IMR-90 (cell line): ENCODE data around the gene CAPN8. TPM values are rescaled to one million over a fixed set of nuclear protein-coding genes. Genes with fewer than 3 reads are reported as not detected.

Experiments used
- ATAC-seq: fragments of 200-7000 bp; cut with Tn5 transposase; 2 replicates; pipeline ENCODE4 v1.9.1; 2020; ENCODE audit warnings: low read depth, mild to moderate bottlenecking, moderate library complexity
- BruUV-seq: library from RNA; stranded (reverse); fragments of 400-500 nt; replicated peaks from 2 replicates; lab custom pipeline; 2021; lab: Mats Ljungman, UMichigan
- CTCF ChIA-PET: fragments of 300-600 bp; formaldehyde crosslinking; extraction: SDS; loops from one replicate; lab custom pipeline; 2021; ENCODE audit warnings: antibody characterized with exemption; lab: Yijun Ruan, JAX
- POLR2A ChIA-PET: fragments of 300-600 bp; sonication (Branson Sonifier 250); formaldehyde crosslinking; loops from one replicate; lab custom pipeline; 2022; ENCODE audit warnings: antibody characterized with exemption; ENCODE audit not compliant: unreplicated experiment; lab: Charles Lee
- DNase-seq: peaks from one replicate; pipeline ENCODE4 v3.0.0; 2013
- H2AFZ ChIP-seq: replicated peaks from 2 replicates; pipeline ENCODE3; 2013; ENCODE audit warnings: low read length, mild to moderate bottlenecking; ENCODE audit not compliant: poor library complexity
- H2AK5ac ChIP-seq: 2 replicates; pipeline ENCODE4 v1.6.1; 2013; ENCODE audit warnings: low read depth, low read length, inconsistent platforms
- H2AK9ac ChIP-seq: replicated peaks from 2 replicates; pipeline ENCODE3; 2013; ENCODE audit warnings: mild to moderate bottlenecking, low read depth, low read length, moderate library complexity; ENCODE audit not compliant: poor library complexity
- H2BK120ac ChIP-seq: 2 replicates; pipeline ENCODE4 v1.6.1; 2013; ENCODE audit warnings: low read depth, low read length, inconsistent platforms
- H2BK15ac ChIP-seq: 3 replicates; pipeline ENCODE4 v1.6.1; 2013; ENCODE audit warnings: low read depth, low read length, inconsistent platforms
- H2BK20ac ChIP-seq: 2 replicates; pipeline ENCODE4 v1.6.1; 2013; ENCODE audit warnings: low read depth, mild to moderate bottlenecking, inconsistent platforms, low read length, moderate library complexity
- H2BK5ac ChIP-seq: 2 replicates; pipeline ENCODE4 v1.6.1; 2013; ENCODE audit warnings: mild to moderate bottlenecking, low read depth, low read length, inconsistent platforms; ENCODE audit not compliant: poor library complexity, severe bottlenecking
- H3K14ac ChIP-seq: replicated peaks from 2 replicates; pipeline ENCODE4 v1.6.1; 2013; ENCODE audit warnings: low read depth, low read length, inconsistent platforms
- H3K18ac ChIP-seq: 2 replicates; pipeline ENCODE4 v1.6.1; 2013; ENCODE audit warnings: low read depth, low read length, control low read depth
- H3K23ac ChIP-seq: 2 replicates; pipeline ENCODE4 v1.6.1; 2013; ENCODE audit warnings: low read depth, low read length, inconsistent platforms
- H3K27ac ChIP-seq: 2 replicates; pipeline ENCODE4 v1.5.1; 2013; ENCODE audit warnings: mild to moderate bottlenecking, control low read depth, low read length; ENCODE audit not compliant: insufficient read depth
- H3K27me3 ChIP-seq: 2 replicates; pipeline ENCODE4 v1.6.1; 2013; ENCODE audit warnings: low read length; ENCODE audit not compliant: control insufficient read depth, insufficient read depth
- H3K36me3 ChIP-seq: 2 replicates; pipeline ENCODE4 v1.6.1; 2013; ENCODE audit warnings: low read length, mixed read lengths; ENCODE audit not compliant: control insufficient read depth, insufficient read depth
- H3K4ac ChIP-seq: 2 replicates; pipeline ENCODE4 v1.6.1; 2013; ENCODE audit warnings: low read depth, low read length, inconsistent platforms
- H3K4me1 ChIP-seq: 2 replicates; pipeline ENCODE4 v1.6.1; 2013; ENCODE audit warnings: low read length, mixed read lengths; ENCODE audit not compliant: control insufficient read depth, insufficient read depth
- H3K4me2 ChIP-seq: 2 replicates; pipeline ENCODE4 v1.6.1; 2013; ENCODE audit warnings: low read depth, mild to moderate bottlenecking, control low read depth, low read length, moderate library complexity
- H3K4me3 ChIP-seq: 2 replicates; pipeline ENCODE4 v1.5.1; 2013; ENCODE audit warnings: low read depth, mild to moderate bottlenecking, control low read depth, low read length, moderate library complexity; ENCODE audit not compliant: insufficient read depth
- H3K56ac ChIP-seq: 2 replicates; pipeline ENCODE4 v1.6.1; 2013; ENCODE audit warnings: low read length, inconsistent platforms; ENCODE audit not compliant: insufficient read depth; ENCODE audit errors: extremely low read depth
- H3K79me1 ChIP-seq, 2 experiments: 2 replicates each; pipeline ENCODE4 v1.6.1; 2013; ENCODE audit warnings: low read length in 2 of 2, inconsistent platforms in 1 of 2, low read depth in 1 of 2
- H3K9ac ChIP-seq: 2 replicates; pipeline ENCODE4 v1.6.1; 2013; ENCODE audit warnings: low read depth, low read length, control low read depth
- H3K9me1 ChIP-seq: 2 replicates; pipeline ENCODE4 v1.6.1; 2013; ENCODE audit warnings: low read length, inconsistent platforms; ENCODE audit not compliant: insufficient read depth
- H3K9me3 ChIP-seq: 2 replicates; pipeline ENCODE4 v1.6.1; 2013; ENCODE audit warnings: low read length; ENCODE audit not compliant: control insufficient read depth, insufficient read depth
- H4K20me1 ChIP-seq: 2 replicates; pipeline ENCODE4 v1.6.1; 2013; ENCODE audit warnings: low read length, inconsistent platforms; ENCODE audit not compliant: insufficient read depth
- H4K5ac ChIP-seq: 2 replicates; pipeline ENCODE4 v1.6.1; 2013; ENCODE audit warnings: mild to moderate bottlenecking, low read depth, low read length, control low read depth
- H4K8ac ChIP-seq, 2 experiments: 2 replicates each; pipeline ENCODE4 v1.6.1; 2013; ENCODE audit warnings: low read depth in 2 of 2, low read length in 2 of 2, control low read depth in 1 of 2, inconsistent platforms in 1 of 2
- H4K91ac ChIP-seq: 2 replicates; pipeline ENCODE4 v1.6.1; 2013; ENCODE audit warnings: low read depth, low read length, inconsistent platforms; ENCODE audit not compliant: insufficient read depth
- BHLHE40 ChIP-seq: fragments of 150-350 bp; IDR thresholded peaks from 2 replicates; pipeline ENCODE4 v1.6.1; 2016; ENCODE audit warnings: mild to moderate bottlenecking, low read depth, low read length
- CEBPB ChIP-seq: IDR thresholded peaks from 2 replicates; pipeline ENCODE4 v1.6.1; 2012; ENCODE audit warnings: low read depth, low read length, improper control_type of control experiment
- CHD1 ChIP-seq: IDR thresholded peaks from 2 replicates; pipeline ENCODE4 v1.6.1; 2012; ENCODE audit warnings: low read depth, low read length, improper control_type of control experiment
- CTCF ChIP-seq: conservative IDR thresholded peaks from 2 replicates; pipeline ENCODE4 v1.5.1; 2012; ENCODE audit warnings: mild to moderate bottlenecking, low read depth, low read length, improper control_type of control experiment
- FOS ChIP-seq: fragments of 150-350 bp; IDR thresholded peaks from 2 replicates; pipeline ENCODE4 v1.6.1; 2016; ENCODE audit warnings: low read depth, low read length
- MAFK ChIP-seq: IDR thresholded peaks from 2 replicates; pipeline ENCODE4 v1.6.1; 2012; ENCODE audit warnings: low read depth, low read length, improper control_type of control experiment
- MAZ ChIP-seq: IDR thresholded peaks from 2 replicates; pipeline ENCODE4 v1.6.1; 2012; ENCODE audit warnings: low read depth, mild to moderate bottlenecking, low read length, improper control_type of control experiment, moderate library complexity, borderline replicate concordance
- MXI1 ChIP-seq: IDR thresholded peaks from 2 replicates; pipeline ENCODE4 v1.6.1; 2012; ENCODE audit warnings: low read depth, mild to moderate bottlenecking, low read length, moderate library complexity, borderline replicate concordance
- NFE2L2 ChIP-seq: fragments of 150-350 bp; IDR thresholded peaks from 2 replicates; pipeline ENCODE4 v1.6.1; 2016; ENCODE audit warnings: low read depth, mild to moderate bottlenecking, low read length
- POLR2A ChIP-seq: IDR thresholded peaks from 2 replicates; pipeline ENCODE4 v1.6.1; 2012; ENCODE audit warnings: mild to moderate bottlenecking, low read depth, low read length
- RCOR1 ChIP-seq: IDR thresholded peaks from 2 replicates; pipeline ENCODE4 v1.6.1; 2012; ENCODE audit warnings: mild to moderate bottlenecking, low read length, improper control_type of control experiment; ENCODE audit not compliant: insufficient replicate concordance
- USF2 ChIP-seq: fragments of 150-350 bp; IDR thresholded peaks from 2 replicates; pipeline ENCODE4 v1.6.1; 2017; ENCODE audit warnings: mild to moderate bottlenecking, antibody characterized with exemption, low read length, low read depth
- WGBS, 2 experiments: methylation state at CpG; one replicate each; pipeline versions ENCODE4 v1.1.5 to v1.1.7; 2013; ENCODE audit warnings: missing lambda C conversion rate in 2 of 2; ENCODE audit not compliant: insufficient read length in 1 of 2; ENCODE audit errors: extremely low coverage in 2 of 2; 5-methylcytosine and 5-hydroxymethylcytosine counted together
- dilution Hi-C: fragments of 300-500 bp; cut with HindIII; formaldehyde crosslinking; loops from one replicate; pipeline ENCODE4 v1.14.3; 2018; ENCODE audit warnings: low sequenced_read_pairs; ENCODE audit not compliant: unreplicated experiment
- in situ Hi-C: fragments of 300-500 bp; cut with MboI; formaldehyde crosslinking; loops from 3 replicates; pipeline ENCODE4 v1.14.3; 2019; ENCODE audit warnings: low sequenced_read_pairs, inconsistent platforms, mixed read lengths
- intact Hi-C: fragments of 100-400 bp; cut with micrococcal nuclease; formaldehyde crosslinking; loops from 2 replicates; pipeline ENCODE4 v1.10.0; 2022
- polyA plus RNA-seq, 3 experiments: library from polyadenylated mRNA; depleted of rRNA; stranded (reverse); fragments of >200 nt; gene quantifications; 2 replicates each; pipeline ENCODE4 v1.2.3, GENCODE V29; 2012; ENCODE audit warnings: low replicate concordance in 1 of 3
- total RNA-seq: library from RNA; depleted of rRNA; stranded (reverse); fragments of >200 nt; gene quantifications from 2 replicates; pipeline ENCODE4 v1.2.3, GENCODE V29; 2012
- TF ChIP-seq, protein P1 (sequence below): fragments of 150-350 bp; IDR thresholded peaks from 2 replicates; pipeline ENCODE4 v1.6.1; 2016; ENCODE audit warnings: low read depth, mild to moderate bottlenecking, low read length, moderate library complexity, borderline replicate concordance

Gene CAPN8
- total and polyA plus RNA-seq, 2 of the 4 experiments (the other 2 are of a cell fraction) = not detected

DNA sequence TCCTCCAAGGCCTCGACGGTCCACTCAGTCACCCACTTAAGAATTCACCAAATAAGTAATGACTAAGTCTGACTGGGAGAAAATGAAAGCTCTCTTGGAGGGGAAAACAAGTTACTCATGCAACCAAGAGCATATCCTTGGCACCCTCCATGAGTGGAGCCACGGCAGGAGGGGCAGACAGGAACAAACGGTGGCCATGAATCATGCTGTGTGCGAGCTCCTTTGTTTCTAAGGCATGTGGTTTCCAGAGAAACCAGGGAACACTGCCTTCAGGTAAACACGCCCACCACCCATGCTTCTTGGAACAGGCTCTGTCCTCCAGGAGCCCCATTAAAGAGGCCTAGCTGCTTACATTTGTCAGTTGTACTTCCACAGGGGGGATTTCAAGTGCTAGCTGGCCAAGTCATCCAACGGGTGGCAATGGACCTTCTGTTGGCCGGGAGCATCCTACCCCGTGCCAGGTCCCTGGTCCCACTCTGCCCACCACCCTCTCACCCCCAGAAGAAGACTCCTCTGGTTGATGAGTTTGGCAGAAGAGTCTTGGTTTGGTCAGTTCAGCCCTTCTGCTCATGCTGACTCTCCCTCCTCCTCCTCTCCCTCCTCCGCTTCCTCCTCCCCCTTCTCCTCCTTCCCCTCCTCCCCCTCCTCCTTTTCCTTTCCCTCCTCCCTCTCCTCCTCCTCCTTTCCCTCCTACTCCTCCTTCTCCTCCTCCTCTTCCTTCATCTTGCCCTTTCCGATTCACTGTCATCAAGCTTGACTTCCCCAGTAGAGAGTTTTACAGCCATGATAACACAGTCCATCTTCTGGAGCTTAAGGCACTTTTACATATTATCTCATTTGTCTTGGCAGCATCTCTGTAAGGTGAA is 164.7 kb downstream of the CAPN8 start:
- no peak overlapping the region for H3K4me3 ChIP-seq
- in situ Hi-C loops = no loop called here
- H3K56ac ChIP-seq = no peak overlapping the region
- dilution Hi-C loops = no loop called here
- peak overlapping the region; percentile 52 for H2BK5ac ChIP-seq
- no peaks in the 10 kb centered on the region for H3K36me3 ChIP-seq
- H3K4ac ChIP-seq = peak overlapping the region; percentile 23; the same call in 1 of the 2 replicates
- H4K5ac ChIP-seq = no peak overlapping the region
- H3K9me3 ChIP-seq = no peaks in the 10 kb centered on the region
- H3K79me1 ChIP-seq = no peaks in the 10 kb centered on the region
- no peak overlapping the region; the same call in 1 of the 2 replicates for H2BK120ac ChIP-seq
- H3K23ac ChIP-seq = no peak overlapping the region
- DNase-seq = peak; percentile 95
- no peak overlapping the region for H4K91ac ChIP-seq
- H3K9ac ChIP-seq = no peak overlapping the region
- ATAC-seq = peak; percentile 81
- H3K18ac ChIP-seq = no peak overlapping the region
- intact Hi-C loops = no loop called here
- H2BK20ac ChIP-seq = no peak overlapping the region
- H2AFZ ChIP-seq = peak overlapping the region; percentile 83
- 46% methylated on average over 3 of the region's 11 CpGs; no CpG with 5 or more reads in 1 of the 2 experiments for WGBS, 2 experiments
- no peak overlapping the region; the same call in 1 of the 2 replicates for H3K27ac ChIP-seq
- H4K20me1 ChIP-seq = no peaks in the 10 kb centered on the region
- H3K9me1 ChIP-seq = no peaks in the 10 kb centered on the region
- no peak overlapping the region for H2AK9ac ChIP-seq
- no peak overlapping the region for H2BK15ac ChIP-seq
- ChIA-PET CTCF (no interaction called here), POLR2A (no interaction called here)
- peak overlapping the region; percentile 40 for H2AK5ac ChIP-seq
- no peaks in the 10 kb centered on the region for H3K27me3 ChIP-seq
- H4K8ac ChIP-seq = 0 out of 4 replicates have a peak overlapping the region, but pooled peaks of 1 of the 2 experiments have one; percentile 21
- H3K14ac ChIP-seq = no peak overlapping the region
- BruUV-seq = no TSS peak
- peak overlapping the region; percentile 26; the same call in 1 of the 2 replicates for H3K4me2 ChIP-seq
- peaks cover 2% of the 10 kb centered on the region; the same call in 1 of the 2 replicates for H3K4me1 ChIP-seq
- TF ChIP-seq FOS (peak; percentile 63), USF2 (no peak), CHD1 (no peak), BHLHE40 (peak; percentile 24; the same call in 1 of the 2 replicates), NFE2L2 (no peak), MAFK (0 out of 2 replicates have a peak, but pooled peaks have one; percentile 5), MXI1 (0 out of 2 replicates have a peak, but pooled peaks have one; percentile 34), RCOR1 (peak; percentile 52), POLR2A (no peak), MAZ (peak; percentile 22; the same call in 1 of the 2 replicates), CTCF (no peak), CEBPB (peak; percentile 10; the same call in 1 of the 2 replicates)
- TF ChIP-seq, protein P1, sequence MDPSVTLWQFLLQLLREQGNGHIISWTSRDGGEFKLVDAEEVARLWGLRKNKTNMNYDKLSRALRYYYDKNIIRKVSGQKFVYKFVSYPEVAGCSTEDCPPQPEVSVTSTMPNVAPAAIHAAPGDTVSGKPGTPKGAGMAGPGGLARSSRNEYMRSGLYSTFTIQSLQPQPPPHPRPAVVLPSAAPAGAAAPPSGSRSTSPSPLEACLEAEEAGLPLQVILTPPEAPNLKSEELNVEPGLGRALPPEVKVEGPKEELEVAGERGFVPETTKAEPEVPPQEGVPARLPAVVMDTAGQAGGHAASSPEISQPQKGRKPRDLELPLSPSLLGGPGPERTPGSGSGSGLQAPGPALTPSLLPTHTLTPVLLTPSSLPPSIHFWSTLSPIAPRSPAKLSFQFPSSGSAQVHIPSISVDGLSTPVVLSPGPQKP = no peak
